GM12892 (cell line): ENCODE results near the gene CDK13.

Experiments
- POLR2A ChIP-seq: IDR thresholded peaks from 2 replicates; pipeline ENCODE4 v1.6.1; 2011; ENCODE audit warnings: low read depth, low read length, control low read depth
- POLR2AphosphoS5 ChIP-seq: IDR thresholded peaks from 2 replicates; pipeline ENCODE4 v1.6.1; 2011; ENCODE audit warnings: low read depth, low read length, control low read depth
- TAF1 ChIP-seq: IDR thresholded peaks from 2 replicates; pipeline ENCODE4 v1.6.1; 2011; ENCODE audit warnings: low read depth, mild to moderate bottlenecking, control low read depth, low read length, borderline replicate concordance

GRCh38 chr7:39952803-39953202 lies 2.7 kb downstream of the CDK13 start:
- TF ChIP-seq POLR2AphosphoS5 = no peak
- TF ChIP-seq POLR2A = no peak
- no peak for TF ChIP-seq TAF1
